Mammary epithelial cell (primary cell): ENCODE measurements around the gene DELE1.

ENCODE experiments used
- CTCF ChIP-seq, 2 donors: IDR thresholded peaks in 1 of 2; conservative IDR thresholded peaks in 1 of 2; 2 replicates each; pipeline ENCODE4 v1.5.1; 2011 to 2012; ENCODE audit warnings: inconsistent platforms in 2 of 2, low read length in 2 of 2, mild to moderate bottlenecking in 2 of 2, control low read depth in 1 of 2, low read depth in 1 of 2; ENCODE audit not compliant: insufficient read depth in 1 of 2; ENCODE audit errors: extremely low read depth in 1 of 2
- EZH2 ChIP-seq: IDR thresholded peaks from 2 replicates; pipeline ENCODE4 v1.6.1; 2012; ENCODE audit warnings: low read length, inconsistent platforms, borderline replicate concordance

DNA sequence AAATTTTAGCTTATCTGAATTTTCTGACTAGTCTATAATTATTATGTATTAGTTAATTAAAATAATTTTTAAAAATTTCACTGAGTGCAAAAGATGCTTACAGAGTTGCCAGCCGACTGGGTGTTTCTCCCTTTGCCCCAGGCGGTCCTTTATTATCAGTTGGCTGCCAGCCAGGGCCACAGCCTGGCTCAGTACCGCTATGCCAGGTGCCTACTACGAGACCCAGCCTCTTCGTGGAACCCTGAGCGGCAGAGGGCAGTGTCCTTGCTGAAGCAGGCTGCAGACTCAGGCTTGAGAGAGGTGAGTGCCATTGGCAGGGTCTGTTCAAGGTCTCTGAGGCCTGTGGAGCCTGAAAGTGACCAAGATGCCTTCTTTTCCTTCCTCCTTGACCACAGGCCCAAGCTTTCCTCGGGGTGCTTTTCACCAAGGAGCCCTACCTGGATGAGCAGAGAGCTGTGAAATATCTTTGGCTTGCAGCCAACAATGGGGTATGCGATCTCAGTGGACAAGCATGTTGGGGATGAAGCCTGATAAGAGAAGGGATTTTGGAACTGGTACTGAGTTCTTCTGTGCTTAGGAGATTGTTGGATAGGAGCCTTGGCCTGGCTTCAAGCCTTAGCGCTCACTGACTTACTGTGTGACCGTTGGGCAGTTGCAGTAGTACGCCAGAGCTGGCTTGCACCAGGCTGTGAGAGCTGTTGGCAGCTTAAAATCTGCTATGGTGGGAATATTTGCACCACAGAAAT is 10.6 kb downstream of the DELE1 start:
- no peak for TF ChIP-seq EZH2
- no peak for TF ChIP-seq CTCF (conservative IDR thresholded peaks at IDR 0.05 in 1 of 2, IDR thresholded peaks at IDR 0.05 in 1 of 2; ENCODE audit: extremely low read depth in 1 of 2, insufficient read depth in 1 of 2, low read depth in 1 of 2, low read length in 2 of 2)
